GM19193 (cell line): Measurements from ENCODE around the gene TLK1.

Experiments used
- POLR2A ChIP-seq: IDR thresholded peaks from 4 replicates; pipeline ENCODE4 v1.6.1; 2011; ENCODE audit not compliant: insufficient read depth, insufficient read length; ENCODE audit errors: extremely low read depth

TLK1 gene

DNA sequence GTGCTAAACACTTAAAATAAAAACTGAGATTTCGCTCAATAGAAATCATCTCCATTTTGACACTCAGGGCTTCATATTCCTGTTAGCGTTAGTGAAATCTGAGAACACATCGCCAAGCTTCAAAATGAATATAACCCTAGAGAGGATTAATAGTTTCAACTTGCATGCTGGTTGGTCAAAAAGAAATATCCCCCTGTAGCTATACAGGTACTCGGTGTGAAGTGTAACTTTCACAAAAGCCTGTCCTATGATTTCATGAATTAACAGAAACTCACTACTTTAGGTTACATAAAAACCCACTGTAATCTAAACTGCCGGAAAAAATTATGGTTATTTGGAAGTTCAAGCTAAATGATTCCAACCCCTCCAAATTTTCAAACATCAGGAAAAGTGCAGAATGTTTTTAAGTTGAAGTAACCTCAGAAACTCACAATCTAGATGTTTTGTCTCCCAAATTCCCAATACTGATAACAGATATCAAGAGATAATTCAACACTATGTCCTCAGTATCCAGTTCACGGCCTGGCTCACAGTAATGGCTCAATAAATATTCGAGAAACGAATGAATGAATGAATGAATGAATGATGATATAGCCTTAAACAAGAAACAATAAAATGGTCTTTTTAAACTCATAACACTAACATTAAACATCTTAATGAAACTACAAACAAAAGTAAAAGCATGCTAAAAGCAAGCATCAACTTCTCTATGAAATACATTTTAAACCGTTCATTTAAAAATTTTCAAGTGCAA, 2.5 kb downstream of the TLK1 start:
- TF ChIP-seq POLR2A: no peak

DNA sequence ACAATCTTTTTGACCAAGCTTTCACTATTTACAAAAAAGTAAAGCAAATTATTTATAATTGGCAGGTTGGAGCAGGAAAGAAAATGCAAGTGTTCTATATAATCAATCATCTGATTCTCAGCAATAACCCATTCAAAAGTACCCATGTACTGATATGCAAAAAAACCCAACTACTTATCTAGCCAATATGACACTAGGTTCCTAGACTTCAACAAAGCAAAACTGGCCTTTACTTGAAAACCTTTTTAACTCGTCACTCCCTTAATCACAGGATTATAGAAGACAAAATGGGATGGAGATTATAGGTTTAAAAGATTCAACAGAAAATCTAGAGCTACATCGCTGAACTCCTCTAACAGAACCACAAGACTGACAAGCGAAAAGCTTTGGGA, 3.6 kb downstream of the TLK1 start:
- TF ChIP-seq POLR2A: no peak

DNA sequence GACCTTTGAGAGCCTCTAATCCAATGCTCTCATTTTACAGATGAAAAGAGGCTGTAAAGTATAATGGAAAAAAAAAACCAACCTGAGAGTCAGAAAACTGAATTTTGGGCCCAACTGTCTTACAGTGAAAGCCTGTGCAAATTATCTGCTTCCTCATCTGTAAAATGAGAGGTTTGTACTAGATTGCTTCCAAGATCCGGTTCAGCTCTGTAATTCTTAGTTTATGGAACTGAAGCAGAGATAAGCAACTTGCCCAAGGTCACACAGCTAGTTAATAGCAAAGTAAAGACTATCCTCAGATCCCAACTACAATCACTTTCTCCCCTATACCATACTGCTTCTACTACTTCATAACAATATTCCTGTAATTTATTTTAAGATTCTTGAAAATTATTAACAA, 6.3 kb downstream of the TLK1 start:
- TF ChIP-seq POLR2A: no peak

DNA sequence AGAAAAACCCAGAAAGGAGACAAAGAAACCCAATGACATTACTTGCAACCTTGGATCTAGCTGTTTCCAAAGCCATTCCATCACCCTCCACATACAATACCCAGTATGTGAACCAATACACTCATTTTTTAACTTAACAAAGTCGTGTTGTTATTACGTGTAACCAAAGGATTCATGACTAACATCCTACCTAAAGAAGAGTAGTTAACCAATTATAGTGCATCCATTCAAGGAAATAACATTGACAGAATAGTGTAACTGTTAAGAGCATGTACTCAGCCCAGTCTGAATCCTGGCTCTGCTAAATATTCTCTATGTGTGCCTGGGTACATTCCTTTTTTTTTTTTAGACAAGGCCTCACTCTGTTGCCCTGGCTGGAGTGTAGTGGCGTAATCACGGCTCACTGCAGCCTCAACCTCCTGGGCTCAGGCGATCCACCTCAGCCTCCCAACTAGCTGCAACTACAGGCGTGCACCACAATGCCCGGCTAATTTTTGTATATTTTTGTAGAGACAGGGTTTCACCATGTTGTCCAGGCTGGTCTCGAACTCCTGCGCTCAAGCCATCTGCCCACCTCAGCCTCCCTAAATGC, 9.9 kb downstream of the TLK1 start:
- no peak for TF ChIP-seq POLR2A

DNA sequence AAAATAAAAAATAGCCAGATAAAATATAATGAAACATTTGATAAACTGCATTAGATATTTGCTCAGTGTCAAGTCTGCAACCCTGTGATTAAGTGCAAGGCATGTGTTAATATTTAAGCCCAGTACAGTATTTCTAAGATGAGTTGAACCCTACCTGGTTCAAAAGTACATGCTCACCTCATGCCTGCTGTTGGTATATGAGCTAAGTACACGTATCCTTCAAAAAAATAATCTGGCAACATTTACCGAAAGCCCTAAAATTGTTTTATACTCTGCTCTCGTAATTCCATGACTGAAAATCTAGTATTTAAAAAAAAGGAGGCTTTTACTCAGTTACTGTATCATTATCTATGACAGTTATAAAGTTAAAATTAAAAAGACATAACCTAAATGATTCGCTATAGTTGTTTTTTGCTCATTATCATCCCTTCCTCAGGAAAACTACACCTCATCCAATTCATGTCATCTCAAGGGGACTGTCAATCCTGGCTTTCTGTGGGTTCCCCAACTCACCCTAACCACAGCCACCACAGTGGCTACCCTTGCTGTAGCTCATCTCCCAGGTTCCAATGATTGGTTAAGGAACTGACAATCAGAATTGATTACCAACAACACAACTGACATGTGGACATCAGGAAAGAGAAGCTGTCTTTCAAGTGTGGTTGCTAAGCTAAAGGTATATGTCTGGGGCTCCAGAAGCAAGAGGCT, 10.6 kb downstream of the TLK1 start:
- TF ChIP-seq POLR2A: no peak

DNA sequence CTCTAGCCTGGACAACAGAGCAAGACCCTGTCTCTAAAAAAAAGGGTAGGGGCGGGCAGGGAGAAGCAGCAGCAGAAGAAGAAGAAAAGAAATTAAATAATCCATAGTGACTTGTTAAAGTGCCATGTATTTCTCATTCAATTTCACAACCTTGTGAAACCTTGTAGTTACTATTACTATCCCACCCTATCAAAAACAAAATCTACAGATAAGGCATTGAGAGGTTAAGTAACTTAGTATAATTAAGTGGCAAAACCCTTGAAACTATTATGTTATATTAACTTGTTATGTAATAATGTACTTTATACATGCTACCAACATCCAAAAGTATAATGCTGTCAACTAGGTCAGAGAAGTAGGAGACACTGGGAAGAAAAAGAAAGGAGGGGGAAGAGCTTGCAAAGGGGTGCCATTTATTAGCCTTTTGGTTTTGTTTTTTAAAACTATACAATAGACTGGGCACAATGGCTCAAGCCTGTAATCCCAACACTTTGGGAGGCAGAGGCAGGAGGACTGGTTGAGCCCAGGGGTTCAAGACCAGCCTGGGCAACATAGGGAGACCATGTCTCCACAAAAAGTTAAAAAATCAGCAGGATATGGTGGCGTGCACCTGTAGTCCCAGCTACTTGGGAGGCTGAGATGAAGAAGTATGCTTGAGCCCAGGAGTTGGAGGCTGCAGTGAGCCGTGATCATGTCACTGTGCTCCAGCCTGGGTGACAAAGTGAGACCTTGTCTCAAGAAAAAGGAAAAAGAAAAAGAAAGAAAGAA, 11.3 kb downstream of the TLK1 start:
- TF ChIP-seq POLR2A: no peak

DNA sequence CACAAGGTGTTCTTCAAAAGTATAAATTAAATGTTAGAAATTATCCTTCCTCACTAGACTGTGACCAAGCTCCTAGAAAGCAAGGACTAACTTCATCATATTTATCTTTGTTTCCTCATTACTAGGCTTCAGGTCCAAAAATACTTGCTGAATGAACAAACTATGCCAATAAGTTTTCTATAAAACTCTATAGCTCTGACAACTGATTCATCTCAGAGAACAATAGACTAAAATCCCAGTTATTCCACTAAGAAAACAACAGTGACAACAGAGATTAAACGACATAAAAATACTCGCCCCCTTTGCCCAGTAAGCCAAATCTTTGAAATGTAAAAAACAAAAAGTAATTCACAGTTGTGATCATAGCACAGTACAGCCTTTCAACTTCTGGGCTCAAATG, 13.6 kb downstream of the TLK1 start:
- TF ChIP-seq POLR2A: no peak

DNA sequence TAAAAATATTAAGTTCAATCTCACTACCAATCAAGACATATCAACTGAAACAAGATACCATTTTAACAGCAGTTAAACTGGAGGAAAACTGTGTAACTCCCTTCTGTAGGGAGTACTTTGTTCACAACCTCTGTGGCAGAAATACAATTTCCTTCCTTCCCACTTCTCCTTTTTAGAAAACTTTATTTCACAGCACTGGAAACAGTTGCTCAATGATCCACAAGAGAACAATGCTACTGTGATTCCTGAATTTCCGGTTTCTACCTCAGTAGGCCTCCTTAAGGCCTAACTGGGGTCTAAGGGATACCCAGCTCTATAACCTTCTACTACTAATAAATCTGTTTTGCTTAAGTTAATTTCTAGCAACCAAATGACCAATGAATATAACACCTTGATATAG, 14.1 kb downstream of the TLK1 start:
- TF ChIP-seq POLR2A: no peak

DNA sequence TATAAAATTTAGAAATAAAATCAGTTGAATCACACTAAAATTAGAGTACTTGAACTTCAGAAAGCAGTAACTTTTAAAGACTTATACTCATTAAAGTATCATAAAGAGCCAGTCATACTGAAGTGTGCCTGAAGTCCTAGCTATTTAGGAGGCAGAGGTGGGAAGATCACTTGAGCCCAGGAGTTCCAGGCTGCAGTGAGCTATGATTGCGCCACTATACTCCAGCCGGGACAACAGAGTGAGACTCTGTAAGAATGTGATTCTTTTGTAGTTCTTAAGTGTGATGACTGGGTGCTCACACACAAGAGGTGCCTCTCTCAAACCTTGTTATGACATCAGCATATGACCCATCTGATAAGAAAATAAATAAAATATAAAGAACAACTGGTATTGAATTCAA, 14.6 kb downstream of the TLK1 start:
- TF ChIP-seq POLR2A: no peak

DNA sequence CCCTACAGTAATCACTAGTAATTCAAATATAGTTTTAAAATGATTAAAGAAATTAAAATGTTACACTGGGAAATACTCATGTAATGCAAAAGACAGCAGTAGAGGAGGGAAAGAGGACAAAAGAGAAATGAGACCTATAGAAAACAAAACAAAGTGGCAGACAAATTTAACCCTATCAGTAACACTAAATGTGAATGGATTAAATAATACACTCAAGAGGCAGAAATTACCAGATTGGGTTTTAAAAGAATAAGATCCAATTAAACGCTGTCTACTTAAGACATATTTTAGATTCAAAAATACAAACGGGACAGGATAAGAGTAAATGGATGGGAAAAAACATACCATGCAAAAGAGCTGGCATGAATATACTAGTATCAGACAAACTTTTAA, 17.0 kb downstream of the TLK1 start:
- TF ChIP-seq POLR2A: no peak

DNA sequence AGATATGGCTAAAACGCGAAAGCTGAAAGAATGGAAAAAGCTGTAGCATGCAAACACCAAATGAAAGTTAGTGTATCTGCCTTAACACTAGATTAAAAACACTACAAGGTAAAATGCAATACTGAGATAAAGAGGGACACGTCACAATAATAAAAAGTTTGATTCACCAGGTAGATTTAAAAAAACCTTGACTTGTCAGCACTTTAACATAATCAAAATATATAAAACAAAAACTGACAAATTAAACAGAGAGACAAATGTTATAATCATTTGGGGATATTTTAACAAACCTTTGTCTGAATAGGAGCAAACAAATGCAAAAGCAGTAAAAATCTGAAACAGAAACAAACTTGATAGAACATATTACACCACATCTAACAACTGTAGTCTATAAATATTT, 18.3 kb downstream of the TLK1 start:
- TF ChIP-seq POLR2A: no peak

DNA sequence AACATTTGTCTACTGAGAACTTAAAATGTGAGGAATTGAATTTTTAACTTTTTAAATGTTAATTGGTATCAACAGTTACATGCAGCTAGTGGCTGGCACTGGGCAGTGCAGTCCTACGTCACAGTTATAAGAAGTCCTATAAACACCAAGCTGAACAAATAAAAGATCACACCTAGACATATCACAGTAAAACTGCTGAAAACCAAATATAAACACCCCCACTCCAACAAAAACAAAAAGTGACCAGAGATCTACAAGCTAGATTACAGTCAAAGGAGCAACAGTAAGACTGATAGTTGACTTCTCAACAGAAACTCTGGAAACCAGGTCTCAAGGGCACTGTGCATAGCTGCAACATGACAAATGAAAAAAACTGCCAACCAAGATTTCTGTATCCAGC, 19.4 kb downstream of the TLK1 start:
- no peak for TF ChIP-seq POLR2A

DNA sequence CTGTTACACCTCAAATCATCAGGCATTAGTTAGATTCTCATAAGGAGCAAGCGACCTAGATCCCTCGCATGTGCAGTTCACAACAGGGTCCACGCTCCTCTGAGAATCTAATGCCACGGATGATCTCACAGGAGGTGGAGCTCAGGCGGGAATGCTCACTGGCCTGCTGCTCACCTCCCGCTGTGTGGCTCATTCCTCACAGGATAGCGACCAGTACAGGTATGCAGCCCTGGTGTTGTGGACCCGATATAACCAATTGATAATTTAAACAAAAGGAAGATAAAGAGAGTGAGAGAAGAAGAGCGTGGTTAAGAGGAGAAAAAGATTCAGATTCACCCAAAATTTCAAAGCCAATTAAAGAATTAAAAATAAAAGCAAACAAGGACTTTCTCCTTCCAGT, 20.8 kb downstream of the TLK1 start:
- no peak for TF ChIP-seq POLR2A

DNA sequence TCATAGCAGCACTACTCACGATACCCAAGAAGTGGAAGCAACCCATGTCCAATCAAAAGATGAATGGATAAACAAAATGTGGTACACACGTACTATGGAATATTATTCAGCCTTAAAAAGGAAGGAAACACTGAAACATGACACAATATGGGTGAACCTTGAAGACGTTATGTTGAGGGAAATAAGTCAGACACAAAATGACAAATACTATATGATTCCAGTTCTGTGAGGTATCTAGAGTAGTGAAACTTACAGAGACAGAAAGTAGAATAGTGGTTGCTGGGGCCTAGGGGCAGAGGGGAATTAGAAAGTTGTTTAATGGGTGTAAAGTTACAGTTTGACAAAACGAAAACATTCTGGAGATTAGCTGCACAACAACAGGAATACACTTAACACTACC, 24.7 kb downstream of the TLK1 start:
- no peak for TF ChIP-seq POLR2A

DNA sequence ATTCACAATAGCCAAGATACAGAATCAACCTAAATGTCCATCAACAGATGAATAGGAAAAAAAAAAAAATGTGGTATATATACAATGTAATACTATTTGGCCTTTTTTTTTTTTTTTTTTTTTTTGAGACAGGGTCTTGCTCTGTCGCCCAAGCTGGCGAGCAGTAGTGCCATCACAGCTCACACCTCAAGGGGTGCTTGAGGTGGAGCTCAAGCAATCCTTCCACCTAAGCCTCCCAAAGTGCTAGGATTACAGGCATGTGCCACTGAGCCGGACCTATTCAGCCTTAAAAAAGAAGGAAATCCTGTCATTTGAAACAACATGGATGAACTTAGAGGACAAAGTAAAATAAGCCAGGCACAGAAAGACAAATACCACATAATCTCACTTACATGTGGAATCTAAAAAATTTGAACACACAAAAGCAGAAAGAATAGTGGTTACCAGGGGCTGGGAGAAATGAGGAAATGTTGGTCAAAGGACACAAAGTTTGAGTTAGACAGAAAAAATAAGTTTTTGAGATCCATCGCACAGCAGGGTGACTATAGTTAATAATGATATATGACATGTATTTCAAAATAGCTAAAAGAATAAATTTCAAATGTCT, 26.0 kb downstream of the TLK1 start:
- TF ChIP-seq POLR2A: no peak
